Coronary artery (tissue), 2 donors: ENCODE data around the gene FOXN3.

Experiments used
- DNase-seq: peaks from one replicate; pipeline ENCODE4 v3.0.0-alpha.2; 2017; ENCODE audit warnings: low spot score
- H3K27ac ChIP-seq, 2 donors: fragments of 200-600 bp; sonication (generic); one replicate each; pipeline ENCODE4 v1.5.1; 2016 to 2019
- H3K4me3 ChIP-seq: fragments of 200-600 bp; sonication (generic); 2 replicates; pipeline ENCODE4 v1.5.1; 2016; ENCODE audit warnings: mild to moderate bottlenecking, moderate library complexity
- CTCF ChIP-seq: fragments of 200-600 bp; sonication (generic); IDR thresholded peaks from one replicate; pipeline ENCODE4 v1.5.1; 2019; ENCODE audit warnings: antibody characterized with exemption

Gene FOXN3

GRCh38 chr14:89136587-89136986 is 280.4 kb downstream of the FOXN3 start:
- Histone ChIP-seq H3K4me3 (no peak overlapping the region), H3K27ac (no peak overlapping the region)
- TF ChIP-seq CTCF = no peak
- no peak for DNase-seq

GRCh38 chr14:89134640-89135039 is 282.4 kb downstream of the FOXN3 start:
- no peak for DNase-seq
- no peak overlapping the region for H3K27ac ChIP-seq
- no peak for TF ChIP-seq CTCF
- H3K4me3 ChIP-seq = no peak overlapping the region

- no peak for DNase-seq
- TF ChIP-seq CTCF = no peak
- H3K27ac ChIP-seq = no peak overlapping the region
- no peak overlapping the region for H3K4me3 ChIP-seq
Observed at GRCh38 chr14:89131004-89131750, 285.9 kb downstream of the FOXN3 start.

GRCh38 chr14:89129570-89129969 is 287.5 kb downstream of the FOXN3 start:
- DNase-seq = no peak
- no peak overlapping the region for H3K27ac ChIP-seq
- no peak overlapping the region for H3K4me3 ChIP-seq
- no peak for TF ChIP-seq CTCF

- DNase-seq = no peak
- no peak overlapping the region for H3K4me3 ChIP-seq
- no peak for TF ChIP-seq CTCF
- no peak overlapping the region for H3K27ac ChIP-seq
Observed at GRCh38 chr14:89128311-89129026, 288.6 kb downstream of the FOXN3 start.

- Histone ChIP-seq H3K4me3 (no peak overlapping the region), H3K27ac (no peak overlapping the region)
- no peak for TF ChIP-seq CTCF
- no peak for DNase-seq
Observed at GRCh38 chr14:89126461-89126860, 290.6 kb downstream of the FOXN3 start.

- no peak for TF ChIP-seq CTCF
Observed at GRCh38 chr14:89125216-89125615, 291.8 kb downstream of the FOXN3 start.

More at GRCh38 chr14:89125216-89125615, 291.8 kb downstream of the FOXN3 start:
- Histone ChIP-seq H3K4me3 (no peak overlapping the region), H3K27ac (no peak overlapping the region)
- DNase-seq = no peak
